GM12872 (cell line): ENCODE results near the gene HRG.
A peak's percentile ranks its signal among the peaks of the same experiment; 100 is the strongest.

Experiments
- CTCF ChIP-seq: IDR thresholded peaks from 3 replicates; pipeline ENCODE4 v1.5.1; 2011; ENCODE audit warnings: low read depth, mild to moderate bottlenecking, low read length, moderate library complexity; ENCODE audit not compliant: insufficient read depth

HRG gene

GRCh38 chr3:186700267-186700666 is 34.5 kb downstream of the HRG start:
- no peak for TF ChIP-seq CTCF

- no peak for TF ChIP-seq CTCF
Observed at GRCh38 chr3:186705882-186706780, 40.3 kb downstream of the HRG start.

GRCh38 chr3:186708983-186709679 is 43.3 kb downstream of the HRG start:
- no peak for TF ChIP-seq CTCF

GRCh38 chr3:186713499-186713898 is 47.7 kb downstream of the HRG start:
- TF ChIP-seq CTCF = no peak

- TF ChIP-seq CTCF = no peak
Observed at GRCh38 chr3:186717039-186717457, 51.2 kb downstream of the HRG start, which contains the start of gene KNG1. TSS of gene KNG1 (plus strand) at chr3:186717359. CDS start at chr3:186717543, 184 bp downstream.

- no peak for TF ChIP-seq CTCF
Observed at GRCh38 chr3:186719945-186720739, 54.3 kb downstream of the HRG start.

GRCh38 chr3:186722457-186722856 is 56.6 kb downstream of the HRG start:
- TF ChIP-seq CTCF = 0 out of 3 replicates have a peak, but pooled peaks have one; percentile 9
